NCI-H2029 (cell line): ENCODE measurements around the gene BOLL.
A peak's percentile ranks its signal among the peaks of the same experiment; 100 is the strongest.
"Not testable (repeated sequence)": the region's sequence is repeated elsewhere in the genome, so short reads cannot be mapped to it uniquely, and the experiment has no call there.

ENCODE experiments used
- DNase-seq: peaks from one replicate; lab custom pipeline; 2025; lab: John Stamatoyannopoulos, UW

BOLL gene

DNA sequence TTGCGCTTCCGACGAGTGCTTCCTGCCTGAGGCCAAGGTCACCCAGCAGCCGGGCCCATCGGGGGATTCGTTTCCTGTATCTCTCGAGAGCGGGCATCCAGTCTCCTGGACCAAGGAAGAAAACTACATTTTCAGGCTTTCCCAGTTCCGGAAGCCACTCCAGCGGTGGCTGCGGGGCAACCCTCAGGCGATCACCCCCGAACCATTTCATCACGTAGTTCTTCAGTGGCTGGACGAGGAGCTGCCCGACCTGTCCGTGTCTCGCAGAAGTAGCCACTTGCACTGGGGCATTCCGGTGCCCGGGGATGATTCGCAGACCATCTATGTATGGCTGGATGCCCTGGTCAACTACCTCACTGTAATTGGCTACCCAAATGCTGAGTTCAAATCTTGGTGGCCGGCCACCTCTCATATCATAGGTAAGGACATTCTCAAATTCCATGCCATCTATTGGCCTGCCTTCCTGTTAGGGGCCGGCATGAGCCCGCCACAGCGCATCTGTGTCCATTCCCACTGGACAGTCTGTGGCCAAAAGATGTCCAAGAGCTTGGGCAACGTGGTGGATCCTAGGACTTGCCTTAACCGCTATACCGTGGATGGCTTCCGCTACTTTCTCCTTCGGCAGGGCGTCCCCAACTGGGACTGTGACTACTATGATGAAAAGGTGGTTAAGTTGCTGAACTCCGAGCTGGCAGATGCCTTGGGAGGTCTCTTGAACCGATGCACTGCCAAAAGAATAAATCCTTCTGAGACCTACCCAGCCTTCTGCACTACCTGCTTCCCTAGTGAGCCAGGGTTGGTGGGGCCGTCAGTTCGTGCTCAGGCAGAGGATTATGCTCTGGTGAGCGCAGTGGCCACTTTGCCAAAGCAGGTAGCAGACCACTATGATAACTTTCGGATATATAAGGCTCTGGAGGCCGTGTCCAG is 78.9 kb downstream of the BOLL start:
- no peak for DNase-seq

DNA sequence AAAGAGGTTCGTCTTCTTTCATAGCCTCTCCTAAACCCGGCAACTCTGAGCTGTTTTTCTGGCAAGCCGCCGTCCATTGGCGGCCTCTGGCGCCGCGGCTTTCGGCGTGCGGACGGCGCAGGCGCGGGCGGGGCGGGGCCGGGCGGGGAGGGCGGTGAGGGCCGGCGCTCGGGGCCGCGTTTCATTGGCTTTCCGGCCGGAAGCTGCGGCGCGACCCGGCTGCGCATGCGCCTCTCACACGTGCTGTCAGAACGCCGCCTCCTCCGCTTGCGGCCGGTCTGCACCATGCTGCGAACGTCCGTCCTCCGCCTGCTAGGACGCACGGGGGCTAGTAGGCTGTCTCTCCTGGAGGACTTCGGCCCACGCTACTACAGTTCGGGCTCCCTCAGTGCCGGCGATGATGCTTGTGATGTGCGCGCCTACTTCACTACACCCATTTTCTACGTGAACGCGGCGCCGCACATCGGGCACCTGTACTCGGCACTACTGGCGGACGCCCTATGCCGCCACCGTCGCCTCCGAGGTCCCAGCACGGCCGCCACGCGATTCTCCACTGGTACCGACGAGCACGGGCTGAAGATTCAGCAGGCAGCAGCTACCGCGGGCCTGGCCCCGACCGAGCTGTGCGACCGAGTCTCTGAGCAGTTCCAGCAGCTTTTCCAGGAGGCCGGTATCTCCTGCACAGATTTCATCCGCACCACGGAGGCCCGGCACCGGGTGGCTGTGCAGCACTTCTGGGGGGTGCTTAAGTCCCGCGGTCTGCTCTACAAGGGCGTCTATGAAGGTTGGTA is 79.8 kb downstream of the BOLL start, which contains the start of gene MARS2:
TSS of gene MARS2 (plus strand) at position 249 of the 791 bp plus-strand sequence. CDS start at position 286, 37 bp downstream.
- DNase-seq: peak; percentile 87

DNA sequence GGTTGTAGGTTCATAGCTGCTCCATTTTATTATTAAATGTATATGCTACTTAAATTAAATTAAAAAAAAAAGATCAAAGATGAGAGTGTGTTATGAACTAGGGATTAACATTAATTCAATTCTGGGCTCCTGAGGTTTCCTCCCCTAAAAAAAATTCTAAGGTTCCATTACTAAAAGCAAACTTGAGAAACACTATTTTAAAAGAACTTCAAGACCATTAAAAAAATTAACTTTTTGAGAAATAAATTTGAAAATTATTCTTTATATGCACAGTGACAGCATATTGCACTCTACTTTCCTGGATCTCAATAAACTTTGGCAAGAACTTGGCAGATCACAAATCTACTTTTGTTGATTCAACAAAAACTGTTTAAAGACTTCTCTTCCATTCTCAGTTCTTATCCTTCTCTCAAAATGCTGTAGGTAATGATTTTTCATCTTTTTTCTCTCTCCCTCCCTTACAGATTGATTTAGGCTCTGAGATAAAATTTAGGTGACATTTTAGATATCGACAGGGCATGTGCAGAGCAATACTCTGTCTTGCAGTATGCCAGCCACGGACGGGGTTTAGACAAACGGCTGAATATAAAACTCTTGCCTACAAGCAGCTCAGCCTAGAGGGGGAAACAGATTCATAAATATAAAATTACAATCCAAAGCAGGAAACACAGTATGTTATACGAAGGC is 80.5 kb downstream of the BOLL start:
- no peak for DNase-seq

DNA sequence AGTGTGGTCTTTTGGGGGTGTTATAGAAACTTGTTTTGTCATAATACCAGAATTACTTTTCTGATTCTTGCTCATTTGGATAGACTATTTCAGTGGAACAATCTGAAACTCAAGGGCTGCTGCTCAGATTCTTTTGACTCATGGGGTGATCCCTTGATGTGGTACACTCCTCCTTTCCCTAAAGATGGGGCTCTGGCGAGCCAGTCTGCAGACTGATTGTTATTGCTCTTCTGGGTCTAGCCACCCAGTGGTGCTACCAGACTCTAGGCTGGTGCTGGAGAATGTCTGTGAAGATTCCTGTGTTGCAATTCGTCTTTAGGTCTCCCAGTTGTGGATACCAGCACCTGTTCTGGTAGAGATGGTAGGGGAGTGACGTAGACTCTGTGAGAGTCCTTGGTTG is 84.2 kb downstream of the BOLL start:
- DNase-seq: no peak

DNA sequence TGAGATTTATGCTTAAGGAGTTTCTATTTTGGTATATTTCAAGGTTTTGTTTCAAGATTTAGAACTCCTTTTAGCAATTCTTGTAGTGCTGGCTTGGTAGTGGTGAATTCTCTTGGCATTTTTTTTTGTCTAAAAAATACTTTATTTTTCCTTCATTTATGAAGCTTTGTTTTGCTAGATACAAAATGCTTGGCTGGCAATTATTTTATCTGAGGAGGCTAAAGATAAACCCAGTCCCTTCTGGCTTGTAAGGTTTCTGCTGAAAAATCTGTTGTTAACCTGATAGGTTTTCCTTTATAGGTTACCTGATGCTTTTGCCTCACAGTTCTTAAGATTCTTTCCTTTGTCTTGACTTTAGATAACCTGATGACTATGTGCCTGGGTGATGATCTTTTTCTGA is 85.4 kb downstream of the BOLL start:
- DNase-seq: not testable (repeated sequence)

DNA sequence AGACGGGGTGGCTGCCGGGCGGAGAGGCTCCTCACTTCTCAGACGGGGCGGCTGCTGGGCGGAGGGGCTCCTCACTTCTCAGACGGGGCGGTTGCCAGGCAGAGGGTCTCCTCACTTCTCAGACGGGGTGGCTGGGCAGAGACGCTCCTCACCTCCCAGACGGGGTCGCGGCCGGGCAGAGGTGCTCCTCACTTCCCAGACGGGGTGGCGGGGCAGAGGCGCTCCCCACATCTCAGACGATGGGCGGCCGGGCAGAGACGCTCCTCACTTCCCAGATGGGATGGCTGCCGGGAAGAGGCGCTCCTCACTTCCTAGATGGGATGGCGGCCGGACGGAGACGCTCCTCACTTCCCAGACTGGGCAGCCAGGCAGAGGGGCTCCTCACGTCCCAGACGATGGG is 88.5 kb downstream of the BOLL start:
- not testable (repeated sequence) for DNase-seq

DNA sequence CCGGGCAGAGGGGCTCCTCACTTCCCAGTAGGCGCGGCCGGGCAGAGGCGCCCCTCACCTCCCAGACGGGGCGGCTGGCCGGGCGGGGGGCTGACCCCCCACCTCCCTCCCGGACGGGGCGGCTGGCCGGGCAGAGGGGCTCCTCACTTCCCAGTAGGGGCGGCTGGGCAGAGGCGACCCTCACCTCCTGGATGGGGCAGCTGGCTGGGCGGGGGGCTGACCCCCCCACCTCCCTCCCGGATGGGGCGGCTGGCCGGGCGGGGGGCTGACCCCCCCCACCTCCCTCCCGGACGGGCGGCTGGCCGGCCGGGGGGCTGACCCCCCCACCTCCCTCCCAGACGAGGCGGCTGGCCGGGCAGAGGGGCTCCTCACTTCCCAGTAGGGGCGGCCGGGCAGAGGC is 89.1 kb downstream of the BOLL start:
- not testable (repeated sequence) for DNase-seq

DNA sequence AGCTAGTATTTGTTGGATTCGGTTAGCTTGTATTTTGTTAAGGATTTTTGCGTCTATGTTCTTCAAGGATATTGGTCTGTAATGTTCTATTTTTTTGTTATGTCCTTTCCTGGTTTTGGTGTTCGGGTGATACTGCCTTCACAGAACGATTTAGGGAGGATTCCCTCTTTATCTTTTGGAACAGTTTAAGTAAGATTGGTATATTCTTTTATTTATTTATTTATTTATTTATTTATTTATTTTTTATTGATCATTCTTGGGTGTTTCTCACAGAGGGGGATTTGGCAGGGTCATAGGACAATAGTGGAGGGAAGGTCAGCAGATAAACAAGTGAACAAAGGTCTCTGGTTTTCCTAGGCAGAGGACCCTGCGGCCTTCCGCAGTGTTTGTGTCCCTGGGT is 89.9 kb downstream of the BOLL start:
- DNase-seq: not testable (repeated sequence)

DNA sequence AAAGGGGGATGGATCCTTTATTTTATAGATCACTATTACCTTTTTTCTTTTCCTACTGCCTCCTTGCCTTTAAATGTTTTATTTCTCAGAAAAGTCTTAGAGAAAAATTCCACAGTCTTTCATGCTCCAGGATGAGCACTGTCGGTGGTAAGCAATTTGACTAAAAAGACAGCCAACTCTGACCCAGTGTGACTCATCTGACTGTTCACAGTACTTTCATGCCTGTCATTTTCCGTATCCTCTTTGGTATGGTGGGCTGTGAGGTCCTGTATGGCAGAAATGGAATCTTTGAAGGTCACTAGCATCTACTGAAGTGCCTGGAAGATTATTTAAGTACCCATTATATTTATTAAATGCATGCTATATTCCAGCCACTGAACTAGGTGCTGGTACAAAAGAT is 107.6 kb downstream of the BOLL start:
- no peak for DNase-seq

DNA sequence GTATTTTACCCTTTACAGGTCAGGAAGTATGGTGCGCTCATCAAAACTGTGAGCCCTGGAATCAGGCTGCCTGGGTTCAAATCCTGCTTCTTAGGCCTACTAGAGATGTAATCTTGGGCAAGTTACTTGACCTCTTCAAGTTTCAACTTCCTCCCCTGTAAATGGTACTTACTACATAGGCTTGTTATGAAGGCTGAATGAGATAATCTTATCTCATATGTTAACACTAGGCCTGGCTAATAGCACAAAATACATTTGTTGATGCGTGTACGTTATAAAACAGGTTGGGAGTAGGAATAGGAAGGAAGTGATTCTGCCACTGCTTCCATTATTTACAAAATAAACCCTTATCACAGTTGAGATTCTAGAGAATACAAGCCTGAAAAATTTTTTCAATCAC is 108.1 kb downstream of the BOLL start:
- DNase-seq: no peak
